GM10266 (cell line): ENCODE results near the gene HAPLN2.
A peak's percentile ranks its signal among the peaks of the same experiment; 100 is the strongest.

ENCODE experiments used
- DNase-seq: peaks from one replicate; pipeline ENCODE4 v3.0.0; 2012; ENCODE audit errors: extremely low spot score
- CTCF ChIP-seq: IDR thresholded peaks from 2 replicates; pipeline ENCODE4 v1.5.1; 2012; ENCODE audit warnings: mild to moderate bottlenecking, low read depth; ENCODE audit not compliant: control insufficient read depth, insufficient read depth; ENCODE audit errors: missing control alignments

HAPLN2 gene

GRCh38 chr1:156618853-156619581 is at the start of gene HAPLN2:
HAPLN2 (plus strand) TSS chr1:156619415; CDS start chr1:156623491, 4,076 bp downstream.
- TF ChIP-seq CTCF = peak; percentile 52
- DNase-seq = no peak

- no peak for DNase-seq
Observed at GRCh38 chr1:156571261-156571852, 47.9 kb upstream of the HAPLN2 start.

GRCh38 chr1:156571919-156572662 is 47.1 kb upstream of the HAPLN2 start, which contains the start of gene IQGAP3:
IQGAP3 (minus strand) TSS chr1:156572565; CDS start chr1:156572529, 36 bp downstream.
- DNase-seq = peak; percentile 88

More at GRCh38 chr1:156571261-156571852, 47.9 kb upstream of the HAPLN2 start:
- no peak for TF ChIP-seq CTCF

GRCh38 chr1:156572663-156573018 is 46.6 kb upstream of the HAPLN2 start:
- no peak for TF ChIP-seq CTCF

More at GRCh38 chr1:156571919-156572662, 47.1 kb upstream of the HAPLN2 start, which contains the start of gene IQGAP3:
- no peak for TF ChIP-seq CTCF

GRCh38 chr1:156574039-156574633 is 45.1 kb upstream of the HAPLN2 start:
- DNase-seq = no peak
- no peak for TF ChIP-seq CTCF

More at GRCh38 chr1:156572663-156573018, 46.6 kb upstream of the HAPLN2 start:
- no peak for DNase-seq

- DNase-seq = no peak
- no peak for TF ChIP-seq CTCF
Observed at GRCh38 chr1:156577550-156577949, 41.7 kb upstream of the HAPLN2 start.

- no peak for DNase-seq
- TF ChIP-seq CTCF = no peak
Observed at GRCh38 chr1:156578055-156578454, 41.2 kb upstream of the HAPLN2 start.
